ENCODE data around the gene POLR3K.
"Not testable (repeated sequence)": the region's sequence is repeated elsewhere in the genome, so short reads cannot be mapped to it uniquely, and the experiment has no call there.

The POLR3K gene

GRCh38 chr16:63998-64913 is 10.8 kb upstream of the POLR3K start:
- FAIRE-seq = no peak

- FAIRE-seq = no peak
Measured at GRCh38 chr16:63466-63865, 10.1 kb upstream of the POLR3K start.

- FAIRE-seq = no peak
Measured at GRCh38 chr16:62968-63391, 9.6 kb upstream of the POLR3K start.

DNA sequence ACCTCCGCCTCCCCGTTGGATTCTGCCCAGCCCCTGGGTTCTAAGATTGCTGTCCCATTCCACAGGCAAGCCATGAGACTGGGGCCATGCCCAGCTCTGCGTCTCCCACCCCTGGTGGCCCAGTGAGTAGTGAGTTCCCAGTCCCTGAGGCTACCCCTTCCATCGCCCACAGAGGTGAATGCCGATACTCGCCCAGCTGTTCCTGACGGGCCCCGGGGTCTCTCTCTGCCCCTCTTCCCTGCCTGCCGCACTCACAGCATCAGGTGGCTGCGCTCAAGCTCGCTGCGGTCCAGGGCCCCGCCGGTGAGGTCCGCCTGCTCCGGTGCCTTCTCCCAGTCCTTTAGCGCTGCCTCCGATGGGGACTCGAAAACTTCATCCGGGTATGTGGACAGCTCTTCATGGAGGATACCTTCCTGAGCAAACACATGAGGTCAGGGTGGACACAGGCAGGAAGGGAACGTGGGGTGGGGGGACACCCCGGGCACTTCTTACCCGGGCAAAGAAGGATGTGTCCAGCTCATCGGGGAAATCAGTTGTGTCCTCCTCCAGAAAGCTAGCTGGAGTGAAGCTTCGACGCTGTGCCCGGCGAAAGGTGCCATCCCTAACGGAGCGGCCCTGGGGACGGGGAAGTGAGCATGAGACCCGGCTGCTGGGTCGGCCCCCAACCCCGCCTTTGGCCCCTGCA is 9.0 kb upstream of the POLR3K start:
- FAIRE-seq = no peak

DNA sequence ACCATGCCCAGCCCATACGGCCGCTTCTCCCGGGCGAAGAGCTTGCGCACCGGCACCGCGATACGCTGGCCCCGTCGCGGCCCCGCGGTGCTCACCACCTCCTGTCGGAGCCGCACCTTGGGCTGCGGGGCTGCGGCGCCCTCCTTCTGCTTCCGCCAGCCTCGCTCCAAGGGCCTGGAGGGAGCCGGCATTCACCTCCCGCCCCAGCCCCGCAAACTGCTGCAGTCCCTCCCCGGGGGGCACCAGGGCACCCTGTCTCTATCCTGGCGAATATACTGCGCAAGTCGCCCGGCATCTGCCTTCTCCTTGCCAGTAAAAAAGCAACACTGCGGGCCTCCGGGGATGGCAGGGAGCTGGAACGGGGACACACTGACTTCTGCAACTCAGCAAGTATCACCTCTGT is 8.5 kb upstream of the POLR3K start:
- no peak for FAIRE-seq

- no peak for FAIRE-seq
Measured at GRCh38 chr16:60929-61878, 7.8 kb upstream of the POLR3K start.

- FAIRE-seq = no peak
Measured at GRCh38 chr16:60166-60565, 6.8 kb upstream of the POLR3K start.

DNA sequence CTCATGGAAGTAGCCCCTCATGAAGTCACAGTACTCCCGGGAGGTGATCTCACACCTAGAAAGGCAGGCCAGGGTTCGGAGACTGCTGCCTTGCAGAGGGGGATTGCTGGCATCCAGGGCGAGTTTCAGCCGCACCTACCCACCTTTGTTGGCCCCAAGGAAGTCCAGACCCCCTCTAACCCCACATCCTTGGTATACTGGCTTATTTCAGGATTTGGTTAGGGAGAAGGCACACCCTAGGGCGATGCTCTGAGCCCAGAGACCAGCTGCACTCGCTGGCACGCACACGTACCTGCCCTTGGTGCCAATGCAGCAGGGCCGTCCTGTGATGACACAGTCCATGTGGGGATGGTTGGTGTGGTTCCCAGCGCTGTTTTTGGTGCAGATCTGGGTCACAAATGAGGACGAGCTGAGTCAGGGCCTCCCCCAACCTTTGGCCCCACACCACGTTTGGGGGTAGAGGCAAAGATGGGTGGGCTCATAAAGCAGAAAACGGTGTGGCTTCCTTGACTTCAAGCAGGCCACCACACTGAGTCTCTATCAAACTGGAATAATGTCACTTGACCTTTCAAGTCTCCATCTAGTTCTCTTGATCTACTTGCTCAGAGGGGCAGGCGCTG is 6.1 kb upstream of the POLR3K start:
- no peak for FAIRE-seq

GRCh38 chr16:58491-59439 is 5.4 kb upstream of the POLR3K start:
- FAIRE-seq = no peak

DNA sequence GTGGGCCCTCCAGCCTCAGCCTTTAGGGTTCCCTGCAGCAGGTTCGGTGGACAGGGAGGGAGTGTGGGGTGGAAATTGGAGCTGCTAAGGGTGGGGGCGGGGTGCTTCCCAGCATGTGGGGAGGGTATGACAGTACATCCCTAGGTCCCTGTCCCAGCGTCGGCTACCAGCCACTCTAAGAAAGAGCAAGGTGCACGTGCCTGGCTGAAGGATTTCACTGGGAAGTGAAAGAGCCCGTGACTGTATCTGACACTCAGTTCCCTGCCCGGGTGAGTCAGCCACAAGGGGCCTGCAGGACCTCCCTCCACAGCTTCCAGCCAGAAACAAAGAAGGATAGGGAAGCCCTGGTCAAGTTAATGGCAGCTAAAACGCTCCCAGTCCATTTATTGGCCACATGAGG is 4.3 kb upstream of the POLR3K start:
- no peak for FAIRE-seq

DNA sequence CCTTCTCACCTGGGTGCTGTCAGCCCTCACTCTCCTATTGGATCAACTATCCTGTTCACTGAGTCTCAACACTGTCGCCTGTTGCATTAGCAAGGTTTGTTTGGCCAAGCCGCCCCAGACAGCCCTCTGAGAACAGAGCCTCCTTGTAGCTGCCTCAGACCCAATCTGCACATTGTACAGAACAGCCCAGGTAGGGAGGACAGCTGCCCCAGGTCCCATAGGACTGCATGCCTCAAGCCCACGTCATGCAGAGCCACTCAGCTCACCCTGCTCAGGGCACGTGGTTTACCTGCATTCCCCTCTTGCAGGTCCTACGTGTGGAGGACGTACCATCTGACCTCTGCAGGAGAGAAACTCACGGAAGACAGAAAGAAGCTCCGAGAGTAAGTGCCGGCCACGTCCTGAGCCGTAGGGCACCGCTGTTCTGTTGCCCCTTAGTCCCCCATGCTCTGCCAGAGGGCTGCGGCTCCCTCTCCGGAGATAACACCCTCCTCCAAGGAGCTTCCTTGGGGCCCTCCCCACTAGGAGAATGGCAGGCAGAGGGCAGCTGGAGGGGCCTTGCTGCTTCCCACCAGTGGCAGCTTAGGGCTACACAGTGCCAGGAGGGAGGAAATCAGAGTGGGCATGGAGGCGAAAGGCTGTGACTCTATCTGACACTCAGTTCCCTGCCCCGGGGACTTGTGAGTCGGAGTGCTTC is 3.0 kb upstream of the POLR3K start:
- FAIRE-seq = no peak

GRCh38 chr16:55571-56136 is 2.2 kb upstream of the POLR3K start:
- no peak for FAIRE-seq

DNA sequence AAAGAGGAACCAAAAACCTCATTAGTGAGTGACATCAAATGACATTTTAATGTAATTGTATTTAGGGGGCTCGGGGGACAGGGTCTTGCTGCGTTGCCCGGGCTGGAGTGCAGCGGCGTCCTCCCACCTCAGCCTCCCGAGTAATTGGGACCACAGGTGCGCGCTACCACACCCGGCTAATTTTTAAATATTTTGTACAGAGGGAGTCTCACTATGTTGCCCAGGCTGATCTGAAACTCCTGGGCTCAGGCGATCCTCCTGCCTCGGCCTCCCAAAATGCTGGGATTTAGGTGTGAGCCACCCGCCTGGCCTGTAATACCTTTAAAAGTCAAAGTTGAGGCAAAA is 801 bp upstream of the POLR3K start:
- FAIRE-seq = no peak

DNA sequence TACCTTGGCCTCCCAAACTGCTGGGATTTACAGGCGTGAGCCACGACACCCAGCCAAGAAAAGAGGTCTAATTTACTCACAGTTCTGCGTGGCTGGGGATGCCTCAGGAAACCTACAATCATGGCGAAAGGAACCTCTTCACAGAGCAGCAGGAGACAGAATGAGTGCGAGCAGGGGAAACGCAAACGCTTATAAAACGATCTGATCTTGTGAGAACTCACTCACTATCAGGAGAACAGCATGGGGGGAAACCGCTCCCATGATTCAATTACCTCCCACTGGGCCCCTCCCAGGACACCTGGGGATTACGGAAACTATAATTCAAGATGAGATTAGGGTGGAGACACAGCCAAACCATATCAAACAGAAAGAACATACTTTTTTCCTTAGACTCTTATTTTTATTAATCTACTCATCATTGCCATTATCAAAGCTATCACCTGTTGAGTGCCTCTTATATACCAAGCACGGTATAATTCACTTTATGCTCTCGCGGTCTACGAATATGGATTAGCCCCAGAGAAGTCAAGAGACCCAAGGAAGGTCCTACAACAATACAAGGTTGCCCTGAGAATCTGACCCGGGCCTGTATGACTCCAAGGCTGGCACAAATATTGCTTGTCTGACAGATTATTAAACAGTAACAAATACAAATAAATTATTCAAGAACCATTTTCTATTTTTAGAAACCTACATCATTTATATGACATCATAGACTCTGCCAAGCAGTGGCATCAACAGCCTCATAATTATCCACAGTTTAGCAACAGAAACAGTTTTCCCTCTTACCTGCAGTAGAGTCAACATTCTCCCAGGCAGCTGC is 2.4 kb downstream of the POLR3K start:
- FAIRE-seq = no peak

DNA sequence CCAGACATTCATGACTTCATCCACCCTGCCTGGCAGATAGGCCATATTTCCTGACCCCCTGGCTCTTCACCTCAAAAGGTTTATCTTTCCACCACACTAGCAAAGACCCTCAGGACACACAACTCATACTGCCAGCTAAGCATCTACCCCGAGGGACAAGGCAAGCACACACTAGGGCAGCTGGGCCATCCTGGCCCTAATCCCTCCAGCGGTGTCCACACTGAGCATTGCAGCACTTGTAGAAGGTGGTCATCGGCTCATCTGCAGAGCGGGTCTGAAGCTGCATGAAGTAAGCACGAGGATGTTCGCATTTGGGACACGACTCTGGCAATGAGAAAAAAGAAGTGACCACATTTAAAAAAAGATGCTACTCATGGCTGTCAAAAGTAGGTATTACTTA is 6.2 kb downstream of the POLR3K start:
- no peak for FAIRE-seq

DNA sequence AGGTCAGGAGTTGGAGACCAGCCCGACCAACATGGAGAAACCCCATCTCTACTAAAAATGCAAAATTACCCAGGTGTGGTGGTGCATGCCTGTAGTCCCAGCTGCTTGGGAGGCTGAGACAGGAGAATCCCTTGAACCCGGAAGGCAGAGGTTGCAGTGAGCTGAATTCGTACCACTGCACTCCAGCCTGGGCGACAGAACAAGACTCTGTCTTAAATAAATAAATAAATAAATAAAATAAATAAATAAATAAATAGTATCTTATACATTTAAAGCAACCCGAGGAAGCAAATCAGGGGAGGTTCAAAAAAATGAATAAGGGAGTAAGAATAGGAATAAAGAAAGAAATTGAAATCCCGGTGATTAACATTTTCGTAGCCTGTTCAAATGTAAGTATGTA is 6.9 kb downstream of the POLR3K start:
- FAIRE-seq = not testable (repeated sequence)

GRCh38 chr16:45454-45853 is 8.0 kb downstream of the POLR3K start:
- no peak for FAIRE-seq

DNA sequence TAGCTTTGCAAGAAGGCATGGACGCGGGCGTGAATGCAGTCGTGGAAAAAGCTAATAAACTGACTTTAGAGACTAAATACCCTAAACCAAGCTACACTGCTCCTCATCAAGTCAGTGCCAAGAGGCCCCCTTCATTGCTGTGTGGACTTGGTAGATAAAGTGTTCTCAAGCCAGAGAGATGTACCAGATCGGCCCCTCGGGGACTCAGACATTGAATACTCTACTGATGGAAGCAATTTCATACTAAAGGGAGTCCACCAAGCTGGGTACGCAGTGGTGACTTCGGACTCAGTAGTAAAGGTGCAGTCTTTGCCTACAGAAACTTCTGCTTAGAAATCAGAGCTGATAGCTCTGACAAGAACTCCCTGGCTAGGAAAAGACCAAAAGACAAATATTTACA is 8.8 kb downstream of the POLR3K start:
- no peak for FAIRE-seq

DNA sequence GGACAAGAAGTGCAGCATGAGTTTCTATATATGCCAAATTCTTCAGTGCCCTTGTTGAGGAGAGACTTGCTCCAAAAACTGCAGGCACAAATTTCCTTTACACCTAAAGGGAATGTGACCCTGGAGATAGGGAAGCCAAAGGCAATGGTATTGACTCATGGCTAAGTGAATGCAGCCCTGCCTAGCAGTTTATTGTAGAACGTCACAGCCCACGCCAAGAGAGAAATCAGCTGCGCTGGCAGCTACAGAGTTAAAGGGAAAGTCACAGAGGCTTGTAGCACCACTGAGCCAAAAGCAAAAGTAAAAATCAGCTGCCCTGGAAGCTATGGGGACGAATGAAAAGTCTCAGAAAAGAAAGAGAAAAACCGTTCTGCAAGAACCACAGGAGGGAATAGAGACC is 10.1 kb downstream of the POLR3K start:
- FAIRE-seq = no peak

DNA sequence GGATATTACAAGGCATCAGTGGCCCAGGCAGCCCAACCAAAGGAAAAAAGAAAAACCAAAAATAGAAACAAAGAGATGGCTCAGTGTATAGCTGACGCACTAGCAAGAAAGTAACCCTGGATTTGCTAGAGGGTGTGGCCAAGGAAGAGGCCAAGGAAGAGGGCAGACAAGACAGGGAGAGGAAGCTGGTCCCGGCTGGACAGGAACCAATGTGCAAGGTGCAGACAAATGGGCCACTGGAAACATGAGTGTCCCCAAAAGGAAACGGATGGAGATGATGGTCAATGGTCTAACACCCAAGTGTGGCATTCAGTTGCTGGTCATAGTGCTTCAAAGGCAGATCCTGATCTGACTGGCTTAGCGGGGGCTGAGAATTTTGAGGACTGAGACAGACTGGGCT is 10.7 kb downstream of the POLR3K start:
- no peak for FAIRE-seq
